ENCODE measurements around the gene EPHB2. TPM values are rescaled to one million over a fixed set of nuclear protein-coding genes. Genes with fewer than 3 reads are reported as not detected.

The EPHB2 gene
- total and polyA plus RNA-seq, 2 of the 8 experiments (the other 6 are each of a cell fraction or from before 2014, with no cell fraction given) = 15.8 to 17.2 TPM

- Histone ChIP-seq H3K18ac (ENCODE audit: extremely low read depth, low read length) (no peak overlapping the region), H3K79me1 (ENCODE audit: low read depth, low read length) (no peaks in the 10 kb centered on the region), H3K23me2 (ENCODE audit: low read depth, low read length) (no peaks in the 10 kb centered on the region), H4K5ac (ENCODE audit: insufficient read length, low read depth, low read length) (no peak overlapping the region), H3K9me3 (ENCODE audit: insufficient read depth in 2 of 2, low read depth in 1 of 2, low read length in 1 of 2) (no peaks in the 10 kb centered on the region), H2BK12ac (ENCODE audit: low read depth, low read length) (no peak overlapping the region), H3K4me2 (ENCODE audit: insufficient read depth in 1 of 2, low read depth in 2 of 2, low read length in 2 of 2) (no peak overlapping the region), H3K79me2 (ENCODE audit: control insufficient read depth in 1 of 2, insufficient read depth in 2 of 2, low read length in 2 of 2) (no peaks in the 10 kb centered on the region), H3K36me3 (ENCODE audit: control insufficient read depth in 2 of 4, insufficient read depth in 4 of 4, low read length in 3 of 4) (no peaks in the 10 kb centered on the region), H3K4me1 (replicated peaks in 1 of 4; ENCODE audit: control insufficient read depth in 3 of 4, insufficient read depth in 4 of 4, low read length in 3 of 4) (peaks cover 1 to 10% (median 5%) of the 10 kb centered on the region in 4 experiments; a peak in 5 of 7 replicates), H3K4ac (replicated peaks; ENCODE audit: insufficient read length, low read depth, low read length) (no peak overlapping the region), H2BK20ac (ENCODE audit: low read length) (no peak overlapping the region), H4K91ac (replicated peaks; ENCODE audit: insufficient read length, low read length) (no peak overlapping the region), H2AFZ (ENCODE audit: low read length) (no peak overlapping the region), H3K9ac (replicated peaks in 1 of 4; ENCODE audit: extremely low read depth in 1 of 4, low read depth in 3 of 4, low read length in 3 of 4) (no peak overlapping the region), H2AK5ac (ENCODE audit: low read depth, low read length) (no peak overlapping the region), H3K14ac (ENCODE audit: insufficient read length) (no peak overlapping the region), H2BK15ac (ENCODE audit: low read length) (no peak overlapping the region), H4K8ac (ENCODE audit: extremely low read depth, insufficient read depth, low read length) (no peak overlapping the region), H3K4me3 (ENCODE audit: extremely low read depth in 1 of 4, insufficient read depth in 2 of 4, low read depth in 3 of 4, low read length in 4 of 4) (no peak overlapping the region), H3K56ac (replicated peaks; ENCODE audit: insufficient read length, low read depth, low read length) (no peak overlapping the region), H3K23ac (ENCODE audit: insufficient read length) (no peak overlapping the region), H3K27ac (ENCODE audit: low read depth, low read length) (no peak overlapping the region), H3K27me3 (replicated peaks in 1 of 4; ENCODE audit: control insufficient read depth in 3 of 4, extremely low read depth in 1 of 4, insufficient read depth in 3 of 4, low read length in 3 of 4) (no peaks in the 10 kb centered on the region), H2BK120ac (replicated peaks; ENCODE audit: low read depth, low read length) (no peak overlapping the region), H2BK5ac (ENCODE audit: low read depth, low read length) (no peak overlapping the region), H4K20me1 (replicated peaks in 1 of 2; ENCODE audit: control insufficient read depth in 1 of 2, insufficient read depth in 2 of 2, low read length in 2 of 2) (peaks cover 0 to 2% of the 10 kb centered on the region in 2 experiments)
- TF ChIP-seq PHF8 (conservative IDR thresholded peaks at IDR 0.05; ENCODE audit: low read depth, low read length) = no peak
- TF ChIP-seq SUZ12 (IDR thresholded peaks at IDR 0.05; ENCODE audit: low read length) = no peak
- no peak for TF ChIP-seq CHD1 (IDR thresholded peaks at IDR 0.05; ENCODE audit: low read depth, low read length)
- TF ChIP-seq CHD2 (IDR thresholded peaks at IDR 0.05; ENCODE audit: low read length) = no peak
- TF ChIP-seq JUN (IDR thresholded peaks at IDR 0.05; ENCODE audit: low read depth, low read length) = no peak
- no peak for TF ChIP-seq RNF2 (IDR thresholded peaks at IDR 0.05; ENCODE audit: borderline replicate concordance, low read depth, low read length, missing control alignments, poor library complexity, severe bottlenecking)
- TF ChIP-seq TEAD4 (IDR thresholded peaks at IDR 0.05; ENCODE audit: low read depth, low read length) = no peak
- TF ChIP-seq SIRT6 (IDR thresholded peaks at IDR 0.05; ENCODE audit: low read length) = no peak
- TF ChIP-seq KDM1A (IDR thresholded peaks at IDR 0.05; ENCODE audit: borderline replicate concordance, low read length) = no peak
- no peak for TF ChIP-seq EZH2 (IDR thresholded peaks at IDR 0.05; ENCODE audit: low read depth, low read length, severe bottlenecking)
- no peak for TF ChIP-seq MAFK (IDR thresholded peaks at IDR 0.05; ENCODE audit: low read depth, low read length)
- TF ChIP-seq CEBPB (IDR thresholded peaks at IDR 0.05; ENCODE audit: low read depth, low read length) = no peak
- no peak for TF ChIP-seq JUND (IDR thresholded peaks at IDR 0.05; ENCODE audit: low read length)
- CTCF ChIA-PET (ENCODE audit: partially characterized antibody) = interaction anchor here (1.0 to 1.3 kb wide), 2 partner anchors 14 to 56 kb away, joined by 3 read pairs; no protein-coding TSS in a partner anchor
- no peak for DNase-seq (ENCODE audit: low read depth in 1 of 2, low spot score in 2 of 2)
- 95% methylated on average over 3 of the region's 3 CpGs; no CpG with 5 or more reads in 1 of the 2 experiments for WGBS, 2 experiments (ENCODE audit: extremely low coverage in 1 of 2, insufficient coverage in 1 of 2, insufficient read length in 1 of 2, insufficient replicate concordance in 2 of 2, low coverage in 1 of 2, low lambda C conversion rate in 2 of 2, missing lambda C conversion rate in 1 of 2)
- no peak for FAIRE-seq
- POLR2A ChIA-PET (ENCODE audit: partially characterized antibody) = interaction anchor here (0.5 kb wide), 1 partner anchor 10 kb away, joined by 3 read pairs; no protein-coding TSS in a partner anchor
Observed at GRCh38 chr1:22832414-22832786, 121.8 kb downstream of the EPHB2 start.
